COR-L47 (cell line): Measurements from ENCODE around the gene IFNL2.
"Not testable (repeated sequence)": the region's sequence is repeated elsewhere in the genome, so short reads cannot be mapped to it uniquely, and the experiment has no call there.

Experiments used
- DNase-seq: peaks from one replicate; lab custom pipeline; 2025; lab: John Stamatoyannopoulos, UW

Gene IFNL2

GRCh38 chr19:39253374-39254149 is 14.6 kb upstream of the IFNL2 start:
- DNase-seq, result no peak

- no peak for DNase-seq
Observed at GRCh38 chr19:39254531-39255345, 13.5 kb upstream of the IFNL2 start.

- no peak for DNase-seq
Observed at GRCh38 chr19:39257227-39257626, 11.0 kb upstream of the IFNL2 start.

GRCh38 chr19:39261704-39262103 is 6.5 kb upstream of the IFNL2 start:
- no peak for DNase-seq

- DNase-seq, result no peak
Observed at GRCh38 chr19:39262496-39262895, 5.7 kb upstream of the IFNL2 start.

GRCh38 chr19:39263912-39264305 is 4.3 kb upstream of the IFNL2 start:
- DNase-seq, result no peak

- no peak for DNase-seq
Observed at GRCh38 chr19:39264306-39265290, 3.6 kb upstream of the IFNL2 start.

GRCh38 chr19:39265321-39265916 is 2.8 kb upstream of the IFNL2 start:
- DNase-seq, result no peak

- not testable (repeated sequence) for DNase-seq
Observed at GRCh38 chr19:39268531-39269223, 481 bp downstream of the IFNL2 start.

GRCh38 chr19:39269369-39269768 is 1.2 kb downstream of the IFNL2 start:
- DNase-seq, result not testable (repeated sequence)

GRCh38 chr19:39270036-39270871 is 2.1 kb downstream of the IFNL2 start:
- DNase-seq, result no peak

GRCh38 chr19:39273859-39274258 is 5.7 kb downstream of the IFNL2 start:
- DNase-seq, result not testable (repeated sequence)

GRCh38 chr19:39275578-39275977 is 7.4 kb downstream of the IFNL2 start:
- no peak for DNase-seq

- no peak for DNase-seq
Observed at GRCh38 chr19:39276740-39277139, 8.5 kb downstream of the IFNL2 start.

GRCh38 chr19:39277598-39277997 is 9.4 kb downstream of the IFNL2 start:
- no peak for DNase-seq

- DNase-seq, result no peak
Observed at GRCh38 chr19:39282021-39282420, 13.8 kb downstream of the IFNL2 start.

- no peak for DNase-seq
Observed at GRCh38 chr19:39284032-39284431, 15.8 kb downstream of the IFNL2 start.

- DNase-seq, result no peak
Observed at GRCh38 chr19:39293394-39293793, 25.2 kb downstream of the IFNL2 start.

GRCh38 chr19:39296055-39296645 is 28.0 kb downstream of the IFNL2 start, which contains the start of gene IFNL1:
Gene IFNL1 (plus strand): TSS chr19:39296407. CDS start chr19:39296422, 15 bp downstream.
- no peak for DNase-seq

- no peak for DNase-seq
Observed at GRCh38 chr19:39296906-39297305, 28.7 kb downstream of the IFNL2 start.
